Measurements from ENCODE around the gene CFAP97D1.

Gene CFAP97D1

DNA sequence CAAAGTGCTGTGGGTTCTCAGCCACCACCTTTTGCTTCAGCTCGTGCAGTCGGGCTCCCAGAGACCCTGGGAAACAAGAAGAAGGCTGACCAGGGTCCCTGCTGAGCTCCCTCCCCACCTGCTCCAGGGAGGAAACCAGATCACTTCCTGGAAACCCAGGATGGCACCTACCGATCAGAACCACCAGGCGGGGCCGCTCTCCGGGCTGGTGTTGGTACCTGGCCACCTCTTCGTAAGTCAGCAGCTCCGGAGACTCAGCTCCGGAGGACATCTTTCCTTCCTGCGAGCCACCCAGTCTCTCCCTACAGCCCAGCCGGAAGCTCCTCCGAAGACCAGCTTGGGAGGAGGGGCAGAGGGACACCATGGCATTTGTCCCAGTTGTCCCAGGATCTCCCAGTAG, 33.8 kb downstream of the CFAP97D1 start:
- TF ChIP-seq, protein P1, sequence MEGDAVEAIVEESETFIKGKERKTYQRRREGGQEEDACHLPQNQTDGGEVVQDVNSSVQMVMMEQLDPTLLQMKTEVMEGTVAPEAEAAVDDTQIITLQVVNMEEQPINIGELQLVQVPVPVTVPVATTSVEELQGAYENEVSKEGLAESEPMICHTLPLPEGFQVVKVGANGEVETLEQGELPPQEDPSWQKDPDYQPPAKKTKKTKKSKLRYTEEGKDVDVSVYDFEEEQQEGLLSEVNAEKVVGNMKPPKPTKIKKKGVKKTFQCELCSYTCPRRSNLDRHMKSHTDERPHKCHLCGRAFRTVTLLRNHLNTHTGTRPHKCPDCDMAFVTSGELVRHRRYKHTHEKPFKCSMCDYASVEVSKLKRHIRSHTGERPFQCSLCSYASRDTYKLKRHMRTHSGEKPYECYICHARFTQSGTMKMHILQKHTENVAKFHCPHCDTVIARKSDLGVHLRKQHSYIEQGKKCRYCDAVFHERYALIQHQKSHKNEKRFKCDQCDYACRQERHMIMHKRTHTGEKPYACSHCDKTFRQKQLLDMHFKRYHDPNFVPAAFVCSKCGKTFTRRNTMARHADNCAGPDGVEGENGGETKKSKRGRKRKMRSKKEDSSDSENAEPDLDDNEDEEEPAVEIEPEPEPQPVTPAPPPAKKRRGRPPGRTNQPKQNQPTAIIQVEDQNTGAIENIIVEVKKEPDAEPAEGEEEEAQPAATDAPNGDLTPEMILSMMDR (conservative IDR thresholded peaks at IDR 0.05; ENCODE audit: low read depth, low read length) = no peak
- no peak overlapping the region for H3K4me3 ChIP-seq (ENCODE audit: low read depth, low read length)
- DNase-seq (ENCODE audit: low read depth) = no peak

DNA sequence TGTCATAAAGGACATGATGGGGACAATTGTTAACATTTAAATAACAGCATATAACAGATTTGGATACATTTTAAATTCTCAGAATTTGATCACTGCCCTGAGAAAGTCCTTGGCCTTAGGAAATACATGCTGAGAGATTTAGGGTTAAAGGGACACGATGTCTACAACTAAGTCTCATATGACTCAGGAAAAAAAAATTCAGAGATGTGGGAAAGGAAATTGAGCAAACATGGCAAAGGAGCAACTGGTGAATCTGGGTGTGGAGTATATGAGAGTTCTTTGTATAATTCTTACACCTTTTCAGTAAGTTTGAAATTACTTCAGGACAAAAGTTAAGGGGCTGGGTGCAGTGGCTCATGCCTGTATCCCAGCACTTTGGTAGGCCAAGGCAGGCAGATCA, 34.5 kb downstream of the CFAP97D1 start:
- DNase-seq (ENCODE audit: low read depth) = peak; percentile 91

DNA sequence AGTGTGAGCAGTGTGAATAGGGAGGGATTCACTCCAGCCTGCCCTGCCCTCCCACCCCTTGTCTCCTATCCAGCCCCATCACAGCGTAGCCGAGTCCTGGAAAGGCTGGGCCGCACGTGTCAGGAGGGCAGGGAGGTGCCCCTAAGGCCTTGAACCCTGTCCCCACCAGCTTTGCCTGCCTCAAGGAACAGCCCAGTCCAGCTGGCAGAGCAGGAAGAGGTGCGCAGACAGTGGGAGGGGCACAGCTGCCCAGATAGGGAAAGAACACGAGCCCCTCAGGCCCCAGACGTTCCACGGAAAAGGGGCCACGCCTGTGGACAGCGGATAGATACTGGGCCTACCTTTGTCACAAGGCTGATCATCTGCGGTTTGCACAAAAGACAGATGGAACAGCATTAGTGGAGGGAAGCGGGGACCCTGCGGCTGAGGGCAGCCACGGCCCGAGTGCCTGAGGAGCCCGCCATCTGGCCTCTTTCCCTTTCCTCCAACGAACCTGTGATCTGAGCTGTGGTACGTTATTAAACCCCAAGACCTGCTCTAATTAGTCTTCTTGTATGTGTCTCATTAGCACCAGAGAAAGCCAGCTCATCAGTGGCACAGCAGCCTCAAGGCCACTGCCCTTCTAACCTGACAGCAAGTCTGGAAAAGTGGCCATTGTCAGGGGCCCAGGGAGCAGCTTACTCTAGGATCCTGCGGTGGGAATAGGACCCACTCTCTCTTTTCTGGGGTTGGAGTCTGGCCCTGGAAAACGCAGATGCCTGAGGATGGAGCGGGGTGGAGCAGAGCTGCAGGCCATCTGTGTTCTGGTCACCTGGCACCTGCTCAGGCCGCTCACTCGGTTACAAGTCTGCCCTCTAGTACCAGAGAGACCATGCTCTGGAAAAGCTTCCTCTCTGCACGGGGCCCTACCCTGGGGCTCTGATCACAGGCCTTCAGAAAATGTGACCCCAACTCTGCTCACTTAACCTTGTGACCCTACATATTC, 36.4 kb downstream of the CFAP97D1 start:
- no peak overlapping the region for H3K4me3 ChIP-seq (ENCODE audit: low read depth, low read length)
- TF ChIP-seq, protein P1 (conservative IDR thresholded peaks at IDR 0.05; ENCODE audit: low read depth, low read length) = no peak
- no peak for DNase-seq (ENCODE audit: low read depth)

More for the DNA sequence above, 34.5 kb downstream of the CFAP97D1 start:
- no peak overlapping the region for H3K4me3 ChIP-seq (ENCODE audit: low read depth, low read length)
- TF ChIP-seq, protein P1 (conservative IDR thresholded peaks at IDR 0.05; ENCODE audit: low read depth, low read length) = no peak

DNA sequence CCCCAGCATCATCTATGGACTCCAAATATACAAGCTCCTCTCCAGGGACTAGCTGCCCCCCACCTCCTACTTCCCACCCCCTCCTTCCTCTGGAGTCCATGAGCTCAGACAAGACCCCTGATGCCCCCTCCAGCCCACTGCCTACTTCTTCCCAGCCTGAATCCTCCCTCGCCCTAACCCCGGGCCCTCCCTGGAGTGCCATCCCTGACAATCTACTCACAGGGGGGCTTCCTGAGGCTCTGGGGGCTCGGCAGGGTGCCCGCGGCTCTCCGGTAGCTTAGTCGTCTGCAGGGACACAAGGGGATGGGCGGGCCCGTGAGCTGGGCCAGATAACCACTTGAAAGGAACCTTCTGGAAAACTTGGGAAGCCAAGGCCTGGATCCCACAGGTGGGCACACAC, 37.6 kb downstream of the CFAP97D1 start:
- no peak overlapping the region for H3K4me3 ChIP-seq (ENCODE audit: low read depth, low read length)
- TF ChIP-seq, protein P1 (conservative IDR thresholded peaks at IDR 0.05; ENCODE audit: low read depth, low read length) = no peak
- no peak for DNase-seq (ENCODE audit: low read depth)

DNA sequence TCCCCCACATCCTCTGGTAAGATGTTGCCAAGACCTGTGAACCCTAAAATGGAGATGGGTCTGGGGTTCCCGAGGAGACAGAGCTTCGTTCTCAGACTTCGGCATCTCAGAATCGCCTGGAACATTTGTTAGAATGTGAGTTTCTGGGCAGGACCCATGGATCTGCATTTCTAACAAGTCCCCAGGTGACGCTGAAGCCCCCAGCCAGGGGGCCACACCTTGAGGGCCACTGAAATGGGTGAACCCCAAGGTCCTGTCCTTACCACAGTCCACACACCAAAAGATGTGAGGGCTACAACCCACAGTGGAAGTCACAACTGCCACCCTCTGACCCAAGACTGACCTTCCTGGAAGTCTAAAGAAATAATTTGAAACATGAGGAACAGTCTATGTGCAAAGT, 38.7 kb downstream of the CFAP97D1 start:
- DNase-seq (ENCODE audit: low read depth) = no peak
- TF ChIP-seq, protein P1 (conservative IDR thresholded peaks at IDR 0.05; ENCODE audit: low read depth, low read length) = no peak
- H3K4me3 ChIP-seq (ENCODE audit: low read depth, low read length) = no peak overlapping the region

DNA sequence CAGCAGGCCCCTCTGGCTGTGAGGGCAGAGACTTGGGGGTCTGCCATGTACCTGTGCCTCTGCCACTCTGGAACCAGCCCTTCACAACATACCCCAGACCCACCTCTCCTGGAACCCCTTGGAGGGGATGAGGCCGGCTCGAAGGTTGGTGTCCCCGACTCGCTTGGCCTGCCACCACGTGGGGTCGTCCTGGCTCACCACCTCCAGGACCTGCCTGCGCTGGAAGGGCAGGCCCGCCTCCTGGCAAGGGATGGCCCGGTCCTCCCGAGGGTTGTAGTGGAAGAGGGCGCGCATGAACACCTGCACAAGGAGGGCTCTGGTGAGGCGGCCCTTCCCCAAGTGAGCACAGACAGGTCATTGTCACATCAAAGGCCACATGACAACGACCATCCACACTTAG, 40.5 kb downstream of the CFAP97D1 start:
- no peak for DNase-seq (ENCODE audit: low read depth)
- no peak overlapping the region for H3K4me3 ChIP-seq (ENCODE audit: low read depth, low read length)
- TF ChIP-seq, protein P1 (conservative IDR thresholded peaks at IDR 0.05; ENCODE audit: low read depth, low read length) = no peak

Measured in choroid plexus epithelial cell (primary cell).